ENCODE measurements around the gene ABCC6. TPM values are rescaled to one million over a fixed set of nuclear protein-coding genes. Genes with fewer than 3 reads are reported as not detected.

The ABCC6 gene
- total RNA-seq, 4 donors from 2014 or later = 0.23 to 2.1 (median 0.90) TPM

DNA sequence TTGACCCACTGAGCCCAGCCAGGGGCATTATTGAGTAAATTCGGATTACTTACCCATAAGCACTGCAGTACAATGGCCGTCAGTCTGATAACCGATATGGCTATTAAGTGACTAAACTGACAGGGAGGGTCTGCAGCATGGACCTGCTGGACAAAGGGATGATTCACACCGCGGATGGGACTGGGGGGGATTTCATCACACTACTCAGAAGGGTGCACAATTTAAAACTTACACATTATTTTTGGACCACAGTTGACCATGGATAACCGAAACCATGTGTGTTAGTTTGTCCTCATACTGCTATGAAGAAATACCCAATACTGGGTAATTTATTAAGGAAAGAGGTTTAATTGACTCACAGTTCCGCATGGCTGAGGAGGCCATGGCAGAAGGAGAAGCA, 106.5 kb downstream of the ABCC6 start:
- WGBS, 2 donors = 97 to 98% methylated on average over 7 of the region's 7 CpGs
- intact Hi-C loops (cut with DNase I; ENCODE audit: low total_unique reads) = no loop called here
- H3K4me3 ChIP-seq (ENCODE audit: low read depth, poor library complexity, severe bottlenecking) = no peak overlapping the region
- no peak for TF ChIP-seq POLR2A (IDR thresholded peaks at IDR 0.05)
- TF ChIP-seq, protein P1, sequence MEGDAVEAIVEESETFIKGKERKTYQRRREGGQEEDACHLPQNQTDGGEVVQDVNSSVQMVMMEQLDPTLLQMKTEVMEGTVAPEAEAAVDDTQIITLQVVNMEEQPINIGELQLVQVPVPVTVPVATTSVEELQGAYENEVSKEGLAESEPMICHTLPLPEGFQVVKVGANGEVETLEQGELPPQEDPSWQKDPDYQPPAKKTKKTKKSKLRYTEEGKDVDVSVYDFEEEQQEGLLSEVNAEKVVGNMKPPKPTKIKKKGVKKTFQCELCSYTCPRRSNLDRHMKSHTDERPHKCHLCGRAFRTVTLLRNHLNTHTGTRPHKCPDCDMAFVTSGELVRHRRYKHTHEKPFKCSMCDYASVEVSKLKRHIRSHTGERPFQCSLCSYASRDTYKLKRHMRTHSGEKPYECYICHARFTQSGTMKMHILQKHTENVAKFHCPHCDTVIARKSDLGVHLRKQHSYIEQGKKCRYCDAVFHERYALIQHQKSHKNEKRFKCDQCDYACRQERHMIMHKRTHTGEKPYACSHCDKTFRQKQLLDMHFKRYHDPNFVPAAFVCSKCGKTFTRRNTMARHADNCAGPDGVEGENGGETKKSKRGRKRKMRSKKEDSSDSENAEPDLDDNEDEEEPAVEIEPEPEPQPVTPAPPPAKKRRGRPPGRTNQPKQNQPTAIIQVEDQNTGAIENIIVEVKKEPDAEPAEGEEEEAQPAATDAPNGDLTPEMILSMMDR (IDR thresholded peaks at IDR 0.05) = no peak
- no peak for DNase-seq (ENCODE audit: low spot score in 2 of 2)

DNA sequence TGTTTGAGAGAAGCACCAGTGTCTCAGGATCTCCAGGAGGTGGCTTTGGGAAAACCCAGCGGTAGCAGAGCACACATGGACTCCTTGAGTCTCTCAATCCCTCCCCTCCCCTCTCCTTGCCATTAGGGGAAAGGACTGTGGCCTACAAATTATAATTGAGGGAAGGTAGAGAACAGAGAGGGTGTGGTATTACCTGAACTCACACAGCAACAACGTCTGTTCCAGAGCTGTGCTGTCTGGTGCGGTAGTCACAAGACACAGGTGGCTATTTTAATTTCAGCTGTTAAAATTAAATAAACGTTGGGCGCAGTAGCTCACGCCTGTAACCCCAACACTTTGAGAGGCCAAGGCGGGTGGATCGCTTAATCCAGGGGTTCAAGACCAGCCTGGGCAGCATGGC, 110.2 kb downstream of the ABCC6 start:
- DNase-seq (ENCODE audit: low spot score in 2 of 2) = no peak
- TF ChIP-seq POLR2A (IDR thresholded peaks at IDR 0.05) = no peak
- TF ChIP-seq, protein P1 (IDR thresholded peaks at IDR 0.05) = no peak
- no peak overlapping the region for H3K4me3 ChIP-seq (ENCODE audit: low read depth, poor library complexity, severe bottlenecking)
- intact Hi-C loops (cut with DNase I; ENCODE audit: low total_unique reads) = no loop called here
- 93 to 94% methylated on average over 8 of the region's 8 CpGs for WGBS, 2 donors

DNA sequence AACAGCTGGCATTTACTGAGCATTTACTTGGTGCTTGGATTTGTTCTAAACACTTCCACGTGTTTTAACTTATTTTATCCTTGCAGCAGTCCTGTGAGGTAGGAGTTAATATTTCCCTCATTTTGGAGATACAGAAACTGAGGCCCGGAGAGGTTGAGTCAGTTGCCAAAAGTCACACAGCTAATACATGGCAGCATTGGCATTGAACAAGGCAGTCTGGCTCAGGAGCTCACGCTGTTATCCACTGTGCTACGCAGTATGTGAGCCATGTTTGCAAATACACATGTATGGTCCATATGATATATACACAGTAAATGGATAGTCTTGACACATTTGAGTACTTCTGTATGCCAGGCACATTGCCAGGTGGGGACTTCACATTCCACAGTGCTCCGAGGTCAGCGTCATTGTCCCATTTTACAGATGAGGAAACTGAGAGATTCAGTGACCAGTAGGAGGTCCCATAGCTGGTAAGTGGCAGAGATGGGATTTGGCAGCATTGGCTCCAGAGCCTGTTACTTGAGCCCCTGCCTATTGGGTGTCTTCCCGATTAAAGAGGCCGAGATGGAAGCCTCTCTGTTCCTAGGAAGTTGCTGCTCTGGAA, 110.7 kb downstream of the ABCC6 start:
- no peak for DNase-seq (ENCODE audit: low spot score in 2 of 2)
- WGBS, 2 donors = 80 to 82% methylated on average over 8 of the region's 8 CpGs
- TF ChIP-seq, protein P1 (IDR thresholded peaks at IDR 0.05) = no peak
- no peak for TF ChIP-seq POLR2A (IDR thresholded peaks at IDR 0.05)
- H3K4me3 ChIP-seq (ENCODE audit: low read depth, poor library complexity, severe bottlenecking) = no peak overlapping the region
- intact Hi-C loops (cut with DNase I; ENCODE audit: low total_unique reads) = no loop called here

DNA sequence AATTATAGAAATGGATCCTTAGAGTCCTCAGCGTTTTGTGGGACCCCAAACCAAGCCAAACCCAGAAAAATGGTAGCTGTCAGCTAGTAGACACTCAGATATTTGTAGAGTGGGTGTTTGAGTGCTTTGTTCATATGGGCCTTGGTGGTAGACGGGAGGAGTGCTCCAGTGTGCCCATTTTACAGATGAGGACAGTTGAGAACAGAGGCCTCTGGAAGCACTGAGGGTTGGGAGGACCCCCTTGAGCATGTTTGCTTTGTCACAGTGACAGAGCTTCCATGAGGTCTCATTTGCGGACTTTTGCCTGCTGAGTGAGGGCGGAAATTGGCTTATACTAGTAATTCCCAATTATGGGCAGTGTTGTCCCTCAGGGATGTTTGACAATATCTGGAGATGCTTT, 111.7 kb downstream of the ABCC6 start:
- no peak for TF ChIP-seq POLR2A (IDR thresholded peaks at IDR 0.05)
- TF ChIP-seq, protein P1 (IDR thresholded peaks at IDR 0.05) = no peak
- intact Hi-C loops (cut with DNase I; ENCODE audit: low total_unique reads) = no loop called here
- H3K4me3 ChIP-seq (ENCODE audit: low read depth, poor library complexity, severe bottlenecking) = no peak overlapping the region
- whole genome bisulfite sequencing, 2 donors = 98 to 100% methylated on average over 4 of the region's 4 CpGs
- no peak for DNase-seq (ENCODE audit: low spot score in 2 of 2)

DNA sequence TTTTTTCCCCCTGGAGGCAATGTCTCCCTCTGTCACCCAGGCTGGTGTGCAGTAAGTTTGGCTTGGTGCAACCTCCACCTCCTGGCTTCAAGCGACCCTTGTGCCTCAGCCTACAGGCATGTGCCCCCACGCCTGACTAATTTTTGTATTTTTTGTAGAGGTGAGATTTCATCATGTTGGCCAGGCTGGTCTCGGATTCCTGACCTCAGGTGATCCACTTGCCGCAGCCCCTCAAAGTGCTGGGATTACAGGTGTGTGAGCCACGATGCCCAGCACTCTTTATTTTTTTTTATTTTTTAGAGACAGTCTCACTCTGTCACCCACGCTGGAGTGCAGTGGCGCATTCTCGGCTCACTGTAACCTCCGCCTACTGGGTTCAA, 113.2 kb downstream of the ABCC6 start:
- WGBS, 2 donors = 96 to 97% methylated on average over 9 of the region's 9 CpGs
- TF ChIP-seq POLR2A (IDR thresholded peaks at IDR 0.05) = no peak
- TF ChIP-seq, protein P1 (IDR thresholded peaks at IDR 0.05) = no peak
- intact Hi-C loops (cut with DNase I; ENCODE audit: low total_unique reads) = no loop called here
- DNase-seq (ENCODE audit: low spot score in 2 of 2) = no peak
- H3K4me3 ChIP-seq (ENCODE audit: low read depth, poor library complexity, severe bottlenecking) = no peak overlapping the region

Measured in lower leg skin (tissue), 4 donors.